Epidermal melanocyte (primary cell): ENCODE results near the gene LDAH.

Source experiments
- DNase-seq: peaks from one replicate; pipeline ENCODE4 v3.0.0; 2011; ENCODE audit warnings: low spot score; ENCODE audit not compliant: insufficient read length

The LDAH gene

DNA sequence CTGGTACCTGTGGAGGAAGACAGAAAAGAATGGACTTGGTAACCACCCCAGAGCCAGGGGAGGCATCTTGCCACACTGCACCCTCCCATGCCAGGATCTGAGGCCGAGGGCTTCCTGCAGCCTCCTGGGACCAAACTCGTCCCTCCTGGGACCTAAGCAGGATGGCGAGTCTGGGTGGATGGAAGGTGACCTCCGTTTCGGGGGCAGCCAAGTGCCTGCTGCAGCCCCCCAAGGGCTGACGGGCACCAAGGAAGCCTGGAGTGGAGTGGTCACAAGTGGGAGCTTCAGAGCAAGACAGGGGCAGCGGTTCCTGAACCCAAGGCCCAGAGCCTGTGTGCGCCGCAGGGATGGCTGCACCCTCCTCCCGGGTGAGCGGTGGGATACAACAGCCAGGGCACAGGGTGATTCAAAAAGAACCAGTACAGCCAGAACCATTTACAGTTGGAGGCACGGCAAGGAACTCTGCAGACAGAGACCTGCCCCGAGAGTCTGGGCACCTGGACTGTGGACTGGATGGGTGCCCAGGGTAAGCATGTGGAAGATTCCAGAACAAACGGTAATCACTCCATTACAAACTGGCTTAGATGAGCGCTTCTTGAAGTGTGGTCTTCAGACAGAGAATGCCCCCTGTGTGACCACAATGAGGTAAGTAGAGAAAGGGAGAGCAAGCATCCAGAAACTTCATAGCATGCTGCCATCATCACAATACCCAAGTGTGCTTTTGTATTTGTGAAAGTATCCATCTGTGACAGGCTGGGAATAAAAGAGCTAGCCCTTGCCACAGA is 184.1 kb downstream of the LDAH start:
- DNase-seq = no peak

DNA sequence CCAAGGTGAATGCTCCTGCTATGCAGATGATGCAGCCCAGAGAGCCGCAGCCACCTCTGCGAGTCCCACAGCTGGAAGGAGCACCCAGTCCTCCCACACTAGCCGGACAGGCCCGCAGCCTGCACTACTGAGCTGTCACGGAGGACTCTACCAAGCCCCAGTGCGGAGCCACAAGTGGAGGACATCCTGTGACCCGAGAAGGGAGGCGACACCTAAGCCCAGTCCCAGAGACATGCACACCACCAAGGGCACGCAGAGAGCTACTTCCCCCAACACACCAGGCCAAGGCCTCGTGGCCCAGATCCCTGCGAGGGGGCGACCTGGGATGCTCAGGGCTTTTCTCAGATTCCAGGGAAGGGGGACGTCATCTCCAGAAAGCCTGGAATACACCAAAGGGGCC is 184.9 kb downstream of the LDAH start:
- no peak for DNase-seq

DNA sequence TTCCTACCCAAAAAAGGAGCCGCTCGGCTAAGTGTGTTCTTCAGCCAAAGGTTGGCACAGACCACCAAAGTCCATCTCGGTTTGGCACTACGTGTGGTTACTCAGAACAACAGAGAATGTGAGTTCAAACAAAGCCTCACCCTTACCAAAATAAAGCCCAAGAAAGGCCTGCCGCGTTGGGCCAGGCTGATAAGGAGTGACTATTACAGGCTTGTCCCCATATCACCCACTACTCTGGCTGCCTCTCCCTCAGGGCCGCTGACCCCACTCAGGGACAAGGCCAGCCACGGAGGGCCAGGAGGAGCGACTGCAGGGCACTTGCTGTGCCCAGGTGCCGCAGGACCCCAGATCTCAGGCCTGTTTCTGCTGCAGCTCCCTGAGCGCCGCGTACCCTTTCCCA is 185.8 kb downstream of the LDAH start:
- DNase-seq = no peak

DNA sequence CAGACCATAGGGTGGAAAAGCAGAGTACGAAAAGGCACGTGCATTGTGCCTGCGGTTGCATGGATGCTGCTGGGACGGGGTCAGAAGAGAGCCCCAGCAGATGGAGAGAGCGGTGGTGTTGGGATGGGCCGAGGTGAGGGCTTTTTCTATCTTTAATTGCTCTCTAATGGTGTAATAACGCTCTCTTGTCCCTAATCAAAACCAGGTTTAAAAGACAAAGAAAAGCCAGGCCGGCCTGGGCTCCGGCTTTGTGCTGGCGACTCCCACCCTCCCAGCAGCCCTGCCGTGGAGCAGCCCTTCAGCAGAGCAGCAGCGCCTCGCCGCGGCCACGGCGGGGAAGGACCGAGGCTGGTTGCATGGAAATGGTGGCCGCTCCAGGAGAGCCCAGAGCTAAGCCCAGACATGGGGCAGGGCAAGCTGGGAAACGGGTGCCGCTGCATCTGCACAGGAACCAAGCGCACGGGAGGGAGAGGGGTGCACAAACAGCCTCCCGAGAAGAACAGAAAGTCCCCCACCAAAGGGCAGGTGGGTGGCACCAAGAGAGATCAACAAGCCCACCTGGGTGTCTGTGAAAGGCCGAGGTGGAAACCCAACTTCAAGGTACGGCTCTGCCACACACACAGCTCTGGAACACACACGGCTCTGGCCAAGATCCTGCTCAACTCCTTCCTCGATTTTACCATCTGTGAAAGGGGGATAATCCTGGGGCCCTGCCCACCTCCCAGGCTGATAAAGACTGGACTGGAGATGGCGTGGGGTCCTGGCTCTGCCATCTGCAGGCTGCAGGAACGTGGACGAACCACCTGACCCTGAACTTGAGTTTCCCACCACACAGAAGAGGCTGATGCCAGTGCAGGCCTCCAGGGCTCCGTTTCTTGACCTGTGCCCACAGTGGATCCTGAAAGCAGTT is 187.0 kb downstream of the LDAH start:
- DNase-seq = peak; percentile 87

DNA sequence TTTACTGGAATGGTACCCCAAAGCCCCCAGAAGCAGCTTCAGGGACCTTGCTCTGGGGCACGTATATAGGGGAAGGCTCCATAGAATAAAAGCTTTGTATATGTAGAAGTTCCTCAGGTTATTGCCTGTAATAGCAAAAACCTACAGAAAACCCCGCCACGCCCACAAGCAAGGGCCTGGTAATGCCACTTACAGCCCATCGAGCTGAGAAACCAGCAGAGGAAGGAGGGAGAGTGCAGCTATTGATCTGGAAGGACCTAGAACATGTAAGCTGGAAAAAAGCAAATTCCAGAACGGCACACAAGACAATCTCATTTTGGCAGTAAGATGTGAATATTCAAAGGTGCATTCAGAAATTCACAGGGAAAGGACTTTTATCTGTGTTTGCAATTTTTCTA is 187.8 kb downstream of the LDAH start:
- DNase-seq = no peak

DNA sequence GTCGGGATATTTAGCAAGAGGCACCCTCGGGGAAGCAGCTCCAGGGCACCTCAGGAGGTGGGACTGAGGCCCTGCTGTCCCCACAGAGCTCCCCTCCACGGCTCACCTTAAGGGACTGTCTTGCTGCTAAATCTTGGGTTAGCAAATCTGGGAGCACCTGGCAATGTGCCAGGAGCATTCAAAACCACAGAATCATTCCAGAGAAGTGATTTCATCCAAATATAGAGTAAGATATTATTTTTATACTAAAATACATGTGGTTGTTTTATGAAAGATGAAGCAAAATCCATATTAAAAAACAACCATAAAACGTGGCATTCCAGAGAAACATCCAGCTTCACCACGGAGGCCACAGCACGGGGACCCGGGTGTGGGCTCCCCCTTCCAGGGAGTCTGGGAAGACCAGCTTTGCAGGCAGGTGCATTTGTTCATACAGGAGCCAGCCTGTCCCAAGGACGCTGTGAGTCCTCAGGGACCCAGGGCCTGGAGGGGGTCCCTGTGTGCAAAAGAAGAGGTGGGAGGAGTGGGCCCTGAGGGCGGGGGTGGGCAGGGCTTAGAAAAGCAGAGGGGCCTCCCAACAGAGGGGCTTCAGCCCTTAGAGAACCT is 188.3 kb downstream of the LDAH start:
- DNase-seq = peak; percentile 36
